MCF 10A (cell line): ENCODE measurements around the gene ZNF385A. TPM values are rescaled to one million over a fixed set of nuclear protein-coding genes. Genes with fewer than 3 reads are reported as not detected.
A peak's percentile ranks its signal among the peaks of the same experiment; 100 is the strongest.

ENCODE experiments used
- BruUV-seq: library from RNA; stranded (reverse); fragments of 400-500 nt; replicated peaks from 2 replicates; lab custom pipeline; 2021; lab: Mats Ljungman, UMichigan
- CTCF ChIA-PET: fragments of 300-600 bp; sonication (Branson Sonifier 250); formaldehyde crosslinking; extraction: SDS; loops from one replicate; lab custom pipeline; 2021; ENCODE audit warnings: antibody characterized with exemption, inconsistent platforms; lab: Yijun Ruan, JAX
- POLR2A ChIA-PET: fragments of 300-600, 350-650 bp; sonication (Branson Sonifier 250); formaldehyde crosslinking; extraction: SDS; loops from one replicate; lab custom pipeline; 2020; ENCODE audit warnings: antibody characterized with exemption, inconsistent platforms; lab: Yijun Ruan, JAX
- DNase-seq: peaks from one replicate; pipeline ENCODE4 v3.0.0-alpha.2; 2018; ENCODE audit not compliant: unreplicated experiment
- H3K27ac Mint-ChIP-seq: one replicate; pipeline ENCODE4 v1.8.0; 2022; ENCODE audit warnings: mild to moderate bottlenecking, low read depth, mixed read lengths; ENCODE audit not compliant: unreplicated experiment
- H3K27me3 Mint-ChIP-seq: one replicate; pipeline ENCODE4 v1.8.0; 2022; ENCODE audit warnings: mixed read lengths; ENCODE audit not compliant: insufficient read depth, unreplicated experiment
- H3K36me3 Mint-ChIP-seq: one replicate; pipeline ENCODE4 v1.8.0; 2022; ENCODE audit warnings: mild to moderate bottlenecking, moderate library complexity, mixed read lengths; ENCODE audit not compliant: insufficient read depth, unreplicated experiment
- H3K4me1 Mint-ChIP-seq: one replicate; pipeline ENCODE4 v1.8.0; 2022; ENCODE audit warnings: mixed read lengths; ENCODE audit not compliant: insufficient read depth, unreplicated experiment
- H3K4me3 Mint-ChIP-seq: one replicate; pipeline ENCODE4 v1.8.0; 2022; ENCODE audit warnings: mild to moderate bottlenecking, moderate library complexity, mixed read lengths; ENCODE audit not compliant: unreplicated experiment
- H3K9me3 Mint-ChIP-seq: one replicate; pipeline ENCODE4 v1.8.0; 2022; ENCODE audit warnings: mixed read lengths; ENCODE audit not compliant: unreplicated experiment
- intact Hi-C: fragments of 100-400 bp; cut with micrococcal nuclease; formaldehyde crosslinking; loops from 2 replicates; pipeline ENCODE4 v1.14.1; 2022
- total RNA-seq: library from RNA; stranded (reverse); gene quantifications from 2 replicates; pipeline ENCODE4 v1.2.3, GENCODE V29; 2022
- TF ChIP-seq, protein P1 (sequence below): fragments of 200-600 bp; IDR thresholded peaks from one replicate; pipeline ENCODE4 v1.8.0; 2022; ENCODE audit warnings: antibody characterized with exemption, mild to moderate bottlenecking; ENCODE audit not compliant: unreplicated experiment

Gene ZNF385A
- total RNA-seq, 1 experiment from 2014 or later, result 8.3 TPM

- Mint-ChIP-seq H3K9me3 (no peaks in the 10 kb centered on the region), H3K36me3 (no peaks in the 10 kb centered on the region), H3K4me3 (peak overlapping the region; percentile 11), H3K27me3 (no peaks in the 10 kb centered on the region), H3K4me1 (peaks cover 49% of the 10 kb centered on the region), H3K27ac (no peak overlapping the region)
- ChIA-PET CTCF (interaction anchor here (0.6 to 5.8 kb wide), 10 partner anchors 7 to 123 kb away, joined by 3 to 109 read pairs (median 4); no protein-coding TSS in a partner anchor), POLR2A (no interaction called here)
- BruUV-seq, result no TSS peak
- DNase-seq, result no peak
- TF ChIP-seq, protein P1, sequence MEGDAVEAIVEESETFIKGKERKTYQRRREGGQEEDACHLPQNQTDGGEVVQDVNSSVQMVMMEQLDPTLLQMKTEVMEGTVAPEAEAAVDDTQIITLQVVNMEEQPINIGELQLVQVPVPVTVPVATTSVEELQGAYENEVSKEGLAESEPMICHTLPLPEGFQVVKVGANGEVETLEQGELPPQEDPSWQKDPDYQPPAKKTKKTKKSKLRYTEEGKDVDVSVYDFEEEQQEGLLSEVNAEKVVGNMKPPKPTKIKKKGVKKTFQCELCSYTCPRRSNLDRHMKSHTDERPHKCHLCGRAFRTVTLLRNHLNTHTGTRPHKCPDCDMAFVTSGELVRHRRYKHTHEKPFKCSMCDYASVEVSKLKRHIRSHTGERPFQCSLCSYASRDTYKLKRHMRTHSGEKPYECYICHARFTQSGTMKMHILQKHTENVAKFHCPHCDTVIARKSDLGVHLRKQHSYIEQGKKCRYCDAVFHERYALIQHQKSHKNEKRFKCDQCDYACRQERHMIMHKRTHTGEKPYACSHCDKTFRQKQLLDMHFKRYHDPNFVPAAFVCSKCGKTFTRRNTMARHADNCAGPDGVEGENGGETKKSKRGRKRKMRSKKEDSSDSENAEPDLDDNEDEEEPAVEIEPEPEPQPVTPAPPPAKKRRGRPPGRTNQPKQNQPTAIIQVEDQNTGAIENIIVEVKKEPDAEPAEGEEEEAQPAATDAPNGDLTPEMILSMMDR, result no peak
- intact Hi-C loops, result no loop called here
These were observed 10.6 kb downstream of the ZNF385A start for GRCh38 chr12:54373649-54374561.

- no peak for DNase-seq
- no TSS peak for BruUV-seq
- Mint-ChIP-seq H3K36me3 (no peaks in the 10 kb centered on the region), H3K4me1 (peaks cover 48% of the 10 kb centered on the region), H3K27ac (no peak overlapping the region), H3K4me3 (no peak overlapping the region), H3K27me3 (no peaks in the 10 kb centered on the region), H3K9me3 (no peaks in the 10 kb centered on the region)
- intact Hi-C loops, result no loop called here
- ChIA-PET POLR2A (interaction anchor here (0.6 kb wide), 1 partner anchor 150 kb away, joined by 4 read pairs; no protein-coding TSS in a partner anchor), CTCF (interaction anchor here (0.6 to 5.8 kb wide), 15 partner anchors 8 to 717 kb away, joined by 3 to 109 read pairs (median 6); no protein-coding TSS in a partner anchor)
- TF ChIP-seq, protein P1, result no peak
These were observed 12.3 kb downstream of the ZNF385A start for GRCh38 chr12:54372113-54372806.

GRCh38 chr12:54371328-54372112, 13.0 kb downstream of the ZNF385A start:
- ChIA-PET POLR2A (interaction anchor here (1.6 to 2.0 kb wide), 2 partner anchors 8 to 92 kb away, joined by 6 to 20 read pairs; partner anchors contain the start of genes CBX5 and HNRNPA1), CTCF (interaction anchor here (0.5 to 5.8 kb wide), 30 partner anchors 9 to 170 kb away, joined by 3 to 109 read pairs (median 5); partner anchors contain the start of genes HNRNPA1 and ZNF385A)
- Mint-ChIP-seq H3K27ac (no peak overlapping the region), H3K4me3 (no peak overlapping the region), H3K4me1 (peaks cover 48% of the 10 kb centered on the region), H3K36me3 (no peaks in the 10 kb centered on the region), H3K9me3 (no peaks in the 10 kb centered on the region), H3K27me3 (no peaks in the 10 kb centered on the region)
- TF ChIP-seq, protein P1, result no peak
- intact Hi-C loops, result no loop called here
- BruUV-seq, result no TSS peak
- peak; percentile 51 for DNase-seq
